Stimulated activated CD4-positive, alpha-beta T cell treated with anti-CD3 and anti-CD28 coated beads, Interleukin-1b, Interleukin-23, amount 100 ng/mL, for 24 hours (primary cell): ENCODE measurements around the gene PIERCE2.
"Not testable (repeated sequence)": the region's sequence is repeated elsewhere in the genome, so short reads cannot be mapped to it uniquely, and the experiment has no call there.

Source experiments
- DNase-seq, 4 experiments: peaks; one replicate each; pipeline ENCODE4 v3.0.0-alpha.2; 2020; ENCODE audit warnings: low read depth in 4 of 4, low spot score in 1 of 4

The PIERCE2 gene

GRCh38 chr15:55422089-55422488 is 13.8 kb downstream of the PIERCE2 start:
- no peak for DNase-seq

- DNase-seq = no peak
Measured at GRCh38 chr15:55434989-55435825, 26.9 kb downstream of the PIERCE2 start.

GRCh38 chr15:55443141-55443540 is 34.8 kb downstream of the PIERCE2 start:
- DNase-seq = not testable (repeated sequence)

- not testable (repeated sequence) for DNase-seq
Measured at GRCh38 chr15:55445936-55446335, 37.6 kb downstream of the PIERCE2 start.

GRCh38 chr15:55446379-55447029 is 38.2 kb downstream of the PIERCE2 start:
- not testable (repeated sequence) for DNase-seq

- not testable (repeated sequence) for DNase-seq
Measured at GRCh38 chr15:55447030-55447394, 38.7 kb downstream of the PIERCE2 start.

- no peak for DNase-seq
Measured at GRCh38 chr15:55457401-55458022, 49.2 kb downstream of the PIERCE2 start.

GRCh38 chr15:55461447-55461846 is 53.2 kb downstream of the PIERCE2 start:
- no peak for DNase-seq

GRCh38 chr15:55468321-55468720 is 60.0 kb downstream of the PIERCE2 start:
- no peak for DNase-seq
